HG02623 (cell line): ENCODE results near the gene OGA.

ENCODE experiments used
- ATAC-seq: cut with Tn5 transposase; IDR thresholded peaks from one replicate; pipeline ENCODE4 v1.9.1; 2021; ENCODE audit warnings: moderate library complexity; ENCODE audit not compliant: unreplicated experiment

The OGA gene

DNA sequence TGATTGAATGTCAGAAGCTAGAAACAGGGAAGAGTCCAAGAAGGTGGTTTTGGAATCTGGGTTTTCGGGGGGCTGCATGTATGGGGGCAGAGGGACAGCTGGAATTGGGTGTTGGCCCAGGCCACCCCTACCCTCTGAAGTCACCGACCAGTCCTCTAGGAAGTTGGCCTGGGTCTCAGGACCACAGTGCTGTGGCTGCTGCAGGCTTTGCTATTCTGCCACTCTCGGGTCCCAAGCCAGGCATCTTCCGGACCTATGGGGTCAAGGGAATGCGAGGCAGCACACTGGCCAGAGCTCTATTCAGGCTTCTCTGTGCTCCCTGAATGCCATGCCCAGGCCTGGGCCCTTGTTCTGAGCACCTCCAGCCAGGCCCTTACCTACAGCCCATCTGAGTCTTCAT lies 55.5 kb downstream of the OGA start:
- ATAC-seq, result no peak

- ATAC-seq, result no peak
Measured at GRCh38 chr10:101761226-101761625, 57.0 kb downstream of the OGA start.

- no peak for ATAC-seq
Measured at GRCh38 chr10:101760510-101760909, 57.7 kb downstream of the OGA start.

GRCh38 chr10:101759309-101760247 lies 58.7 kb downstream of the OGA start:
- ATAC-seq, result no peak

- ATAC-seq, result no peak
Measured at GRCh38 chr10:101758858-101759257, 59.4 kb downstream of the OGA start.

DNA sequence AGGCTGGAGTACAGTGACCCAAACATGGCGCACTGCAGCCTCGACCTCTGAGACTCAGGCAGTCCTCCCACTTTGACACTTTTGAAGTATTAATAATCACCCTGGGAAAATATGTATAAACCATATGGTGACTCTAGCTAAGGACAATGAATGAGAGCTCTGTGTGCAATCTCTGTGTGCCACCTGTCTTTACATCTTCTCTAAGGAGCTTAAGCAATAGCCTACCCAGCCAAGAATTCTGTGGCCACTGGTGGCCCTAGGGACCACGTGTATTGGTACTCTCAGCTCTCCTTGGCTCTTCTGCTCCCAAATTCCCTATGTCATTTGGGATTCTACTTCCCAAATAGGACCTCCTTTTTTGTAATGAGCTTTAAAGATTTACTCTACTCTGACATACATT lies 66.0 kb downstream of the OGA start:
- no peak for ATAC-seq

GRCh38 chr10:101749047-101750016 lies 68.9 kb downstream of the OGA start:
- no peak for ATAC-seq

DNA sequence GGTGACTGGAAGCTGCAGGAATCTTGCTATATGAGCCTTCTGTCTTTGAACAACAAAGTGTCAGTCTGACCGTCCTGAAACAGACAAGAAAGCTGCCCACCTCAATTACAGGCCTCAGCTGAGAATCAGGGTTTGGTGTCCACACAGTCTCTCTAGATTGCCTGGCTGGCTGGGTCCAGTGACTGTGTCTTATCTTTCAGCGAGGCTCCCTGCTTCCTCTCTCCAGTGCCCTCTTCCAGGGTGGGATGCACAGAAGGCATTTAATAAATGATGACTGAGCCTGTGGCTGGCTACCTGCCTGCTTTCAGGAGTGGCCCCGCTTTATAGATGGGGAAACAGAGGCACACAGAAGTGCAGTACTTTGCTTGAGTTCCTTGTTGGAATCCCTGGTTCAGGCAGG lies 69.7 kb downstream of the OGA start:
- ATAC-seq, result no peak

GRCh38 chr10:101745074-101745696 lies 73.1 kb downstream of the OGA start:
- no peak for ATAC-seq

GRCh38 chr10:101744267-101744666 lies 74.0 kb downstream of the OGA start:
- ATAC-seq, result no peak

- ATAC-seq, result no peak
Measured at GRCh38 chr10:101741938-101742337, 76.3 kb downstream of the OGA start.

DNA sequence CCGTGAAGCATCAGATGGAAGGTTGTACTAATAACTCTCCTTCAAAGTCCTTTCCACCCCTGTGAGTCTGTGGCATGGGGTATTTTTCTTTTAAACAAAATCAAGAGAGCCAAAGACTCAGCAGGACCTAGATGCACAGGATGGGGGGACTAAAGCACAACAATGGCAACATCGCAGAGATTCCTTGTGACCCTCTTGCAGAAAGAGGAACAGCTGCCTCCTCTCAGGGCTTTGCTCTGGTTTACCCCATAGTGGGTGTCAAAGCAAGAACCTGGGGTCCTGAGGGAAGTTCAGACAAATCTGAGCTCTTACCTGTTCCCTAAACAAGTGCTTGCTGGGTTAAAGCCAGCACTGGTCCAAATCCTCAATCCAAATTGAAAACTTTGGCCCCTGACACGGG lies 81.6 kb downstream of the OGA start:
- ATAC-seq, result no peak
